ENCODE data around the gene LDAF1. TPM values are rescaled to one million over a fixed set of nuclear protein-coding genes. Genes with fewer than 3 reads are reported as not detected.
A peak's percentile ranks its signal among the peaks of the same experiment; 100 is the strongest.

The LDAF1 gene
- total RNA-seq, 2 experiments from 2014 or later, result 11.0 to 11.2 TPM

DNA sequence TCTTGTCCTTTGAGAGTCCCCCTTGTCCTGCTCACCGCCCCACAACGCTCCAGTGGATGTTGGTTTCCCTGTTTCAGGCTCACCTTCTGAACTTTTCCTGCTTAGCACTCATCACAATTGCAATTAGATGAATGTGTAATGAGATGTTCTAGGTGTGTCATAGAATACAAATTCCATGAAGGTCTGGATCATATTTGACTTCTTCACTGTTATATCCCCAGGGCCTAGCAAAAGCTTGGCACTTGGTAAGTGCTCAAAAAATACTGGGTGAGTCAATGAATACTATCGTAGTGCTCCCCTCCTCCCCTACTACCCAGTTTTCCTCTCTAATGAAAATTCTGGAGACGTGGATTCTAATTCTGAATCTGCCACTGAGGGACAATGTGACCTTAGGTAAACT lies 40.9 kb upstream of the LDAF1 start:
- H3K36me3 Mint-ChIP-seq (ENCODE audit: low read depth), result peaks cover 23% of the 10 kb centered on the region
- TF ChIP-seq, protein P1, sequence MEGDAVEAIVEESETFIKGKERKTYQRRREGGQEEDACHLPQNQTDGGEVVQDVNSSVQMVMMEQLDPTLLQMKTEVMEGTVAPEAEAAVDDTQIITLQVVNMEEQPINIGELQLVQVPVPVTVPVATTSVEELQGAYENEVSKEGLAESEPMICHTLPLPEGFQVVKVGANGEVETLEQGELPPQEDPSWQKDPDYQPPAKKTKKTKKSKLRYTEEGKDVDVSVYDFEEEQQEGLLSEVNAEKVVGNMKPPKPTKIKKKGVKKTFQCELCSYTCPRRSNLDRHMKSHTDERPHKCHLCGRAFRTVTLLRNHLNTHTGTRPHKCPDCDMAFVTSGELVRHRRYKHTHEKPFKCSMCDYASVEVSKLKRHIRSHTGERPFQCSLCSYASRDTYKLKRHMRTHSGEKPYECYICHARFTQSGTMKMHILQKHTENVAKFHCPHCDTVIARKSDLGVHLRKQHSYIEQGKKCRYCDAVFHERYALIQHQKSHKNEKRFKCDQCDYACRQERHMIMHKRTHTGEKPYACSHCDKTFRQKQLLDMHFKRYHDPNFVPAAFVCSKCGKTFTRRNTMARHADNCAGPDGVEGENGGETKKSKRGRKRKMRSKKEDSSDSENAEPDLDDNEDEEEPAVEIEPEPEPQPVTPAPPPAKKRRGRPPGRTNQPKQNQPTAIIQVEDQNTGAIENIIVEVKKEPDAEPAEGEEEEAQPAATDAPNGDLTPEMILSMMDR (IDR thresholded peaks at IDR 0.05), result no peak
- H3K4me3 Mint-ChIP-seq, result peak overlapping the region; percentile 16
- Histone ChIP-seq H3K27me3 (ENCODE audit: control insufficient read depth in 1 of 2, insufficient read depth in 2 of 2, low read length in 2 of 2) (no peaks in the 10 kb centered on the region), H3K4me1 (ENCODE audit: insufficient read depth, low read length) (peaks cover 3% of the 10 kb centered on the region), H3K9me3 (ENCODE audit: control insufficient read depth in 1 of 2, insufficient read depth in 1 of 2, low read length in 2 of 2) (peaks cover 0 to 4% of the 10 kb centered on the region in 2 experiments), H3K27ac (ENCODE audit: low read depth in 1 of 2, low read length in 2 of 2) (no peak overlapping the region), H3K4me3 (ENCODE audit: low read length) (no peak overlapping the region), H3K36me3 (ENCODE audit: insufficient read depth, low read length) (no peaks in the 10 kb centered on the region)
- H3K27me3 Mint-ChIP-seq, result no peaks in the 10 kb centered on the region
- ChIA-PET CTCF (no interaction called here), POLR2A (no interaction called here)
- DNase-seq (no peak), ATAC-seq (ENCODE audit: poor library complexity) (no peak)
- intact Hi-C loops (cut with DNase I, micrococcal nuclease), result no loop called here
- no peaks in the 10 kb centered on the region for H3K9me3 Mint-ChIP-seq
- peaks cover 20% of the 10 kb centered on the region for H3K4me1 Mint-ChIP-seq (ENCODE audit: low read depth)
- H3K27ac Mint-ChIP-seq, result peak overlapping the region; percentile 9

DNA sequence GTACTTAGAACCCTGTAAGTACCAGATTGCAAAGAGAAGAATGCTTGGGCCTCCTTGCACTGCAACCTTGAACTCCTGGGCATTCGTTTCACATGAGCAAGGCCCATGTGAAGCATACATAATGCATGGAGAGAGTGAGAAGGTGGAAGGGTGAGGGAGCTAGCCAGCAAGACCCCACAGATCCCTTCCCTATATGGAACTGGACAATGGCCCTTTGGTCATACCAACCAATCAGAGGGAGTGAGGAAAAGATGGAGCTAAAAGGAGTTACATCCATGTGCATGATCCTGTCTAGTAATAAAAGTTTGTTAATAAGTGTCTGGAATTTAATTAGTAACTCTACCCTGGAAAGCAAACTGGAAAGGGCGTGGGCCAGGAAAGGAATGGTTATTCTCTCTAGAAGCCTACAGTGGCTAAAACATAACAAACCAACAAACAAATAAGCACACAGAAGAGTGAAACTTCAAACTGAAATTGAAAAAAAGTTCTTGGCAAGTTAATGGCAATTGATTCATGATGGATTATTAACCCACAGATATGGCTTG lies 37.4 kb upstream of the LDAF1 start:
- ATAC-seq (ENCODE audit: poor library complexity), result no peak
- H3K27me3 Mint-ChIP-seq, result no peaks in the 10 kb centered on the region

DNA sequence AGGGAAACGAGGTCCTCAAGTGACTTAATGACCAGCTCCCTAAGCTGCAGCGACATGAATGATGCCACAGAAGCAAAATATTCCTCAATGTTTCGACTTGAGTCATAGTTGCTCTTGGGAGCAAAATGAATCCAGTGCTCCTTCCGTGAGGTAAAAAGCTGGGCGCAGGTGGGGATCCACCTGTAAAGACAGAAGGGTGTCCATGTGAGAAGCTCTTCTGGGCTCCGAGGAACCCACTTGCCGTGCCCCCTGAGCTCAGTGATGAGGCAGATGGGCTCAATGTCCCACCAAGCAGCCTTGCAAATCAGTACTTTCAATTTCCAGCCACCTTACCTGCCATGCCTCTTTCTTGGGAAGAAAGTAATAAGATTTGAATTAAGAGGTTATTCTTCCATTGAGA lies 33.3 kb upstream of the LDAF1 start:
- no peak for ATAC-seq (ENCODE audit: poor library complexity)
- Histone ChIP-seq H3K36me3 (ENCODE audit: insufficient read depth, low read length) (no peaks in the 10 kb centered on the region), H3K9me3 (ENCODE audit: control insufficient read depth in 1 of 2, insufficient read depth in 1 of 2, low read length in 2 of 2) (no peaks in the 10 kb centered on the region), H3K4me1 (ENCODE audit: insufficient read depth, low read length) (no peaks in the 10 kb centered on the region), H3K27me3 (ENCODE audit: control insufficient read depth in 1 of 2, insufficient read depth in 2 of 2, low read length in 2 of 2) (no peaks in the 10 kb centered on the region), H3K27ac (ENCODE audit: low read depth in 1 of 2, low read length in 2 of 2) (no peak overlapping the region), H3K4me3 (ENCODE audit: low read length) (no peak overlapping the region)
- ChIA-PET CTCF (no interaction called here), POLR2A (no interaction called here)
- intact Hi-C loops (cut with DNase I, micrococcal nuclease), result no loop called here
- Mint-ChIP-seq H3K4me1 (ENCODE audit: low read depth) (no peaks in the 10 kb centered on the region), H3K27ac (no peak overlapping the region), H3K4me3 (no peak overlapping the region), H3K27me3 (no peaks in the 10 kb centered on the region), H3K36me3 (ENCODE audit: low read depth) (peaks cover 21% of the 10 kb centered on the region), H3K9me3 (no peaks in the 10 kb centered on the region)
- DNase-seq, result no peak
- TF ChIP-seq, protein P1 (IDR thresholded peaks at IDR 0.05), result no peak

More for the DNA sequence above, 37.4 kb upstream of the LDAF1 start:
- H3K9me3 ChIP-seq (ENCODE audit: control insufficient read depth in 1 of 2, insufficient read depth in 1 of 2, low read length in 2 of 2), result peaks cover 0 to 4% of the 10 kb centered on the region in 2 experiments
- peaks cover 30% of the 10 kb centered on the region for H3K36me3 Mint-ChIP-seq (ENCODE audit: low read depth)
- H3K4me1 ChIP-seq (ENCODE audit: insufficient read depth, low read length), result peaks cover 3% of the 10 kb centered on the region
- no peak overlapping the region for H3K4me3 ChIP-seq (ENCODE audit: low read length)
- H3K27ac Mint-ChIP-seq, result no peak overlapping the region
- H3K36me3 ChIP-seq (ENCODE audit: insufficient read depth, low read length), result no peaks in the 10 kb centered on the region
- H3K4me3 Mint-ChIP-seq, result no peak overlapping the region
- ChIA-PET CTCF (no interaction called here), POLR2A (no interaction called here)
- no peak overlapping the region for H3K27ac ChIP-seq (ENCODE audit: low read depth in 1 of 2, low read length in 2 of 2)
- TF ChIP-seq, protein P1 (IDR thresholded peaks at IDR 0.05), result no peak
- no peaks in the 10 kb centered on the region for H3K27me3 ChIP-seq (ENCODE audit: control insufficient read depth in 1 of 2, insufficient read depth in 2 of 2, low read length in 2 of 2)
- intact Hi-C loops (cut with DNase I, micrococcal nuclease), result no loop called here
- no peaks in the 10 kb centered on the region for H3K9me3 Mint-ChIP-seq
- H3K4me1 Mint-ChIP-seq (ENCODE audit: low read depth), result peaks cover 17% of the 10 kb centered on the region
- no peak for DNase-seq

Measured in CD4-positive, alpha-beta T cell (primary cell).